ELR (cell line): ENCODE measurements around the gene HLA-DPB1.
"Not testable (repeated sequence)": the region's sequence is repeated elsewhere in the genome, so short reads cannot be mapped to it uniquely, and the experiment has no call there.

ENCODE experiments used
- DNase-seq: peaks from one replicate; pipeline ENCODE4 v3.0.0-alpha.2; 2015; ENCODE audit warnings: low read depth

HLA-DPB1 gene

DNA sequence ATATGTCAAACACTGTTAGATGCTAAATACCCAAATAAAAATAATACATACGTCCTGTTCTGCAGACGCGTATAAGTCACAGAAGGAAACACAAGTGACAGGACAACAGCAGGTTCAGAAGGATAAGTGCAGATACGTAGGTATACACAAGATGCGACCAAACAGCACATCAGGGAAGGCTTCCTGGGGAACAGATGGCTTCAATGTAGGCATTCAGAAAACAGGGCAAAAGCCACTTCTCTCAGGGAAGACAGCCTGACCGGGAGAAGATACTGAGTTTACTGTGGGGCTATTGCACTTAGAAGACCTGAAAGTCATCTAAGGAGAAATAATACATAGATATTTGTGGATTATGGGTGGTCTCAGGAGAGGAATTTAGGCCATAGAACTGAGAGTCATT, 4.2 kb upstream of the HLA-DPB1 start:
- DNase-seq, result no peak

DNA sequence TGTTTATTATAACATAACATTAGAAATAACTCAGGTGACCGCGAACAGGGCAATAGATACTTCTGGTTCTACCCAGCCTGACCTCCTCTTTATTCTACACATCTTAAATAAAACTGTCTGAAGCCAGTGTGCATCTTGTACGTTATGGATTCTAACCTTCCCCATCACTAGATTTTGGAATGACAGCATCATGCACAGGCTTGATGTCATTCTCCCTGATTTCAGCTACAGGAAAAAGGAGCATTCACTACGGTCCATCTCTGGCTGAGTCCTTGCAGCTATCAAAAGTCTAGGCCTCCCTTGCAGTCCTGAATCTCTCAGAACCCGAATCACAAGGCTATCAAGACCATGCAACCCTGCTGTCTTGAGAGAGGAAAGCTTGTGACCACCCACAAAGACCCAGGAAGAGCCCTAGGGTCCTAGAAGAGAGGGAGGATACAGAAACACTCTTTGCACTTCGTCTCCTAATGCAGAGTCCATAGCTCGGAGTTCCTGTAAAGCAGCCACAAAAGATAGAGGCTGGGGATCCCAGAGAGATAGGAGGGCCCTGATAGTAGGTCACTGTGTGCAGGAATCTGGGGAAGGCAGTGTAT, 3.2 kb upstream of the HLA-DPB1 start:
- no peak for DNase-seq

DNA sequence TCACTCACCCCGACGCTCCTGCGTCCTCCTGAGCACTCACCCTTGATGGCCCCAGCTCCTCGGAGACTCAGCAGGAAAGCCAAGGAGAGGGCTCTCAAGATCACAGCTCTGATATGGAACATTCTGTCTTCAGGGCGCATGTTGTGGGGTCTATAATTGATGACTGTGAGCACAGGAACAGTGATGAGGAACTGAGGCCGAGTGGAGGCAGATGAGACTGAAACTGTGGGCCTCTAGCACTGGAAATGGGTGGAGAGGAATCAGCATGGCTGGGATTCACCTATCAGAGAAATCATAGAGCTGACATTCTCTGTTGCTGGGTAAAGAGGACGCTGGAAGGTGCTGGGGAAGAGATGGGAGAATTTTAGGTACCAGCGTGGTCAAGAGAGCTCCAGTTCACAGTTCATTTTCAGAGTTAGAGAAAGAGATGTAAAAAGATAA, 2.3 kb upstream of the HLA-DPB1 start, which contains the start of gene HLA-DPA1:
Gene HLA-DPA1 (minus strand): TSS at position 219 of the 441 bp plus-strand sequence.
- peak; percentile 46 for DNase-seq

DNA sequence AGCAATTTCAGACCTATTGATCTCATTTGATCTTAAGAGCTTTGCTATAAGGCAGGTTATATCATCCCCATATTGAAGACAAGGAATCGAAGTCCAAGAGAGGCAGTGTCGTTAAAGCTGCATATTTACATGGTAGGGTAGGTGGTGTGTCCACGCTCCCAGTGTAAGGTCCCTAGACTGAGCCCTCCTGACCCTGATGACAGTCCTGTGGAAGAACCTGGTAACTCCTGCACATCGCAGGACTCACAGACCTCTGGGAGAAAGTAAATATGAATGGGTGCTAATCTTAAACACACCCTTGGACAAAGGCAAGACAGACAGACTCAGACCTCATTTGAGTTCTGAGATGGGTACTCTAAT, 602 bp upstream of the HLA-DPB1 start:
- DNase-seq, result no peak

DNA sequence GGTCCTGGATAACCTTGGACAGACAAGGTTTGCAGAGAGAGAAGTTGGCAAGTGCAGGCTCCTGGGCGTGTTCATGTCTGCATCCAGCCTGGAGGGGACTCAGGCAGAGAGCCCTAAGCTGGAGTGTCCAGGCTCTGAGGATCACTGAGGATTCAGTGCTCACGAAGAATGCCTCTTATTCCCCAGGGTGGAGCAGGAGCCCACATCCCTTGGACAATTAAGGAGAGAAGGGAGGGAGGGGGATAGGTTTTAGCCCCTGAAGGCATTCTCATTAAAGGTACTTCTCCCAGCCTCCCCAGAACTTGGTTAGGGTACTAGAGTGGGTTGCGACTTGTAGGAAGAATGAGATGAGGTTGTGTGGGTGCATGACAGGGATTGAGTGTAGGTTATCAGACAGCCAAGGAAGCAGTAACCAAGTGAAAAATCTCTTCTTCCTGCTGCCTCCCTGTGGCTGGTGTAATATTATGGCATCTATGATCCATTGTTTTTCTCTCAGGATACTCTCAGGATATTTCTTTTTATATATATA, 680 bp downstream of the HLA-DPB1 start:
- DNase-seq, result no peak

DNA sequence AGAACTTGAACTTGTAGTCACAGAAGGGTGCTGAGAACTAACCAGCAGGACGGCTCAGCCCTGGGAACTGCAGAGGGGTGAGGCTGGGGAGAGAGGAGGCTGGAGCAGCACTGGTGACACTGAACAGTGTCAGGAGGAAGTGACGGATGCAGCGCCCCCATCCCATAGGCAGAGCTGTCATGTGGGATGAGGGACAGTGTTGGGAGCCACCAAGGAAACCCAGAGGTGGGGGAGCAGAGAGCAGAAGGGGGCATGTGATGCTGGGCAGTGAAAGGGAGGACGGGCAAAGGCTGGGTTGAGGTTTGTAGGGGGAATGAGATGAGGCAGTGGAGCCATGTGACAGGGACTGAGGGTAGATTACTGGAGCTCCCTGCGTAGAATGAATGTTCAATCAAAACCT, 2.1 kb downstream of the HLA-DPB1 start:
- no peak for DNase-seq

DNA sequence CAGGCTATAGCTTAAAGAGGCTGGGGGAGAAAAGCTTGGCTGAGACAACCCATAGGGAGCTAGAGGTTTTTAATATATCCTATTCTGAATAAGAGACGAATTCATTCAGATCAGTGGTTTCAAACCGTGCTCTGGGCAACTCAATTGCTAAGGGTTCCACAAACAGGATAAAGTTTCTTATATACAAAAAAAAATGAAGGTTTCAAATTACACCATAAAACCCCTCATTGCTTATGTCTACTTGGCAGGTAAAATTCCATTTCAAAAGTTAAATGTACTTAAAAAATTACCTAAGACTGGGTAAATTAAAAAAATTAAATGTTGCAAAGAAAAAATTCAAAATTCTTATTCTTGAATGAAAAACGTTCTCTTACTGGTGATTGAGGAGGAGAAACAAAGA, 2.7 kb downstream of the HLA-DPB1 start:
- DNase-seq, result no peak

DNA sequence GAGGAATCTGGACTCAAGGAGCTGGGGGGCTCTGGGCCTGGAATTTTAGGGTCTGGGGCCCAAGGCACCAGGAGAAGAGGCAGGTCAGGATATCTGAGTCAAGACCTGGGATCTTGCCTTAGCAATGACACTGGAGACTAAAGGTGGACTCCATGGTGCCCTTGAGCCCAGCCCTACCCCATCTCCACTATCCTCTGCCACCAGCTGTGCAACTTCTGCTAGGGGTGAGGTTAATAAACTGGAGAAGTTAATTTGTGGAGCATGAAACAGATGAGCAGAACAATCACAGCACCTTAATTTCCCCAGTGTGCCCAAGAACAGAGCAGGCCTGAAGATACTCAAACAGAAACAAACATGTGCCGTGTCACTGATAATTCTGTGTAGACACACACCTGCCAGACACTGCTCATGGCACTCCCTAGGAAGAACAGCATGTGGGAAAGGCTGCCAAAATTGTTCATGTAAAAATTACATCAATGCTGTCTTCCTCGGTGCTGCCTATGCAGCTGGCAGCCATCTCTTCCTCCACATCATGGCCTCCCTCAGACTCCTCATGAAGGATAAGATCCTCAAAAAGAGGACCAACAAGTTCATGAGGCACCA, 3.2 kb downstream of the HLA-DPB1 start:
- no peak for DNase-seq

DNA sequence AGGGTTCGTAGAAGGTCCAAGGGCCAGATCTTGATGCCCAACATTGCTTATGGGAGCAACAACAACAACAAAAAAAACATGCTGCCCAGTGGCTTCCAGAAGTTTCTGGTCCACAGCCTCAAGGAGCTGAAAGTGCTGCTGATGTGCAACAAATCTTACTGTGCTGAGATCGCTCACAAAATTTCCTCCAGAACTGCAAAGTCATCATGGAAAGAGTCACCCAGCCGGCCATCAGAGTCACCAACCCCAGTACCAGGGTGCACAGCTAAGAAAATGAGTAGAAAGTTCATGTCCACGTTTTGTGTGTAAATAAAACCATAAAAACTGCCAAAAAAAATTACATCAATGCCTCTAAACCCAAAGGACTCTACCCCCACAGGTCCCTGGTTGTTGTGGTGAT, 3.8 kb downstream of the HLA-DPB1 start:
- DNase-seq, result no peak

DNA sequence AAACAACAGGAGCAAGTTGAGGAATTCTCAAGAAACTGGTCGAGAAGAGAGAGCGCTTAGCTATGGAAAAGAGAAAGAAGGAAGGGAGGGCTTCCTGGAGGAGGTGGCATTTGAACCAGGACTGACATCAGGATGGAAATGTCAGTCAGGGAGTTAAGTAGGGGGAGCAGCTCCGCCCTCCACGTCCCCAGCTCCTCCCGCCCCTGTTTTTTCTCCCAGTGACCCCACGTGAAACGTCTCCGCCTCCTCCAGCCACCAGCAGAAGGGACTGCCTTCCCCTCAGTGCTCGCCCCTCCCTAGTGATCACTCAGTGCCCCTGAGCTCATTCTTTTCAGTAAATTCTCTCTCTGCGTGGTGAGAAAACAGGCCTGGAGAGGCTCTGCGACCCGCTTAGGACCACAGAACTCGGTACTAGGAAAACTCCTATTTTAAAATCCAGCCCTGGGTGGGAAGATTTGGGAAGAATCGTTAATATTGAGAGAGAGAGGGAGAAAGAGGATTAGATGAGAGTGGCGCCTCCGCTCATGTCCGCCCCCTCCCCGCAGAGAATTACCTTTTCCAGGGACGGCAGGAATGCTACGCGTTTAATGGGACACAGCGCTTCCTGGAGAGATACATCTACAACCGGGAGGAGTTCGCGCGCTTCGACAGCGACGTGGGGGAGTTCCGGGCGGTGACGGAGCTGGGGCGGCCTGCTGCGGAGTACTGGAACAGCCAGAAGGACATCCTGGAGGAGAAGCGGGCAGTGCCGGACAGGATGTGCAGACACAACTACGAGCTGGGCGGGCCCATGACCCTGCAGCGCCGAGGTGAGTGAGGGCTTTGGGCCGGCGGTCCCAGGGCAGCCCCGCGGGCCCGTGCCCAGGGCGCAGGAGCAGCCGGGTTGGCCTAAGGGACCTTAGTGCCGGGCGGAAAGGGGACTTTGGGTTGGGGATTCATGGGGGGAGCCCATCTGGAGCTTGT, 4.6 kb downstream of the HLA-DPB1 start:
- DNase-seq, result peak; percentile 68

DNA sequence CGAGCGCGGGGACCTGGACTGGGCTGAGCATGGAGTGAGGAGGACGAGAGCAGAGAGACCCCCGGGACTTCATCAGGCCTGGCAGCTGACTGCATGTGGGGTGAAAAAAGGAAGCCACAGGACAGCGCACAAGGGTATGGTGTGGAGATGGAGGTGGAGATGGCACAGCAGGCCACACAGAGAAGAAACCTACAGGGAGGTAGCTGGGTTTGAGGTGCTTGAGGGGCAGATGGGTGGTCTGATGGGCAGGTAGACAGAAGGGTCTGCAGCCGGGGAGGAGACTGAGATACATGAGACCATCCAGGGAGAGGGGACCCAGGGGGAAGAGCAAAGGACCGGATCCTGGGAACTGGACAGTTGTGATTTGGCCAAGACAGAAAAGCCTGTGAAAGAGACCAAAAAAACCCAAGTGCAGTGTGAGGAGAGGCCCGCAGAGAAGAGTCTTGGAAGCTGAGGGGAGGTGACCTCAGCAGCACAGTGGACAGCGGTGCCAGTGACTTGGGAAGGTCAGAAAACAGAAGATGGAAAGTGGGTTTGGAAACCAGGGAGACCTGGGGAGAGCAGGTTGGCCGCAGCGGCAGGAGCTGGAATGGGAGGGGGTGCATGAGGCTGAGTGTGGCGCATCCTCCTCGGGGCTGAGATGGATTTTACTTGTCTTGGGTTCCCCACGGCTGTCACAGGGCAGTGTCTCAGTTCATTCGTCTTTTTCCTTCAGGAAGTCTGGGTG, 5.5 kb downstream of the HLA-DPB1 start:
- no peak for DNase-seq

DNA sequence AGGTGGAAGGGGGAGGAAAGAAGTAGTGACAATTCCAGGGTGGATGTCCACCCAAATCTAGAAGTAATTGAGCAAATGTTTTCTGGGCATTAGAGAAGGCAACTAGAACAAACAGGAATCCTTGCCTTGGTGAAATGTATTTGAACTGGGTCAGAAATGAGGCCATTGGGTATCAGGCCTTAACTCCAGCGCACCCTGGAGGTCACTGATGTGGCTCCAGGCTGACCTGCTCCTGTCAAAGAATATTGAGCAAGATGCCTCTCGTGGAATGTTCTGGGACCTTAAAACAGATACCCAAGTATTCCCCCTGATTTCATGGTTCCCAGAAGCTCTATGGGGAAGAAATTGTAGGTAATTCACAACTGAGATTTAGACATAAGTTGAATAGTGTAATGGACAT, 6.9 kb downstream of the HLA-DPB1 start:
- DNase-seq, result peak; percentile 36

DNA sequence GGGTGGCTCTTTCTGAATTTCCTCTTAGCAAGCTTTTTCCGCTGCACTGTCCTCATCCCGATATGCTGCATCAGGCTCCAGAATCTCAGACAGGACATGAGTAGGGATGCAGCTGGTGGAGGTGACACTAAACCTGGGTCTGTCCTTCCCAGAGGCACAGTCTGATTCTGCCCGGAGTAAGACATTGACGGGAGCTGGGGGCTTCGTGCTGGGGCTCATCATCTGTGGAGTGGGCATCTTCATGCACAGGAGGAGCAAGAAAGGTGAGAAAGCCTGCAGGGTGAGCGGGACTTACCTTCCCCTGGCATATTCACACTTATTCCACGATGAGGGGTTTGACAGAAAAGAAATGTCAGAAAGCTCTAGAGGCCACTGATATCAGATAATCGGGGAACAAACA, 9.8 kb downstream of the HLA-DPB1 start:
- DNase-seq, result no peak

DNA sequence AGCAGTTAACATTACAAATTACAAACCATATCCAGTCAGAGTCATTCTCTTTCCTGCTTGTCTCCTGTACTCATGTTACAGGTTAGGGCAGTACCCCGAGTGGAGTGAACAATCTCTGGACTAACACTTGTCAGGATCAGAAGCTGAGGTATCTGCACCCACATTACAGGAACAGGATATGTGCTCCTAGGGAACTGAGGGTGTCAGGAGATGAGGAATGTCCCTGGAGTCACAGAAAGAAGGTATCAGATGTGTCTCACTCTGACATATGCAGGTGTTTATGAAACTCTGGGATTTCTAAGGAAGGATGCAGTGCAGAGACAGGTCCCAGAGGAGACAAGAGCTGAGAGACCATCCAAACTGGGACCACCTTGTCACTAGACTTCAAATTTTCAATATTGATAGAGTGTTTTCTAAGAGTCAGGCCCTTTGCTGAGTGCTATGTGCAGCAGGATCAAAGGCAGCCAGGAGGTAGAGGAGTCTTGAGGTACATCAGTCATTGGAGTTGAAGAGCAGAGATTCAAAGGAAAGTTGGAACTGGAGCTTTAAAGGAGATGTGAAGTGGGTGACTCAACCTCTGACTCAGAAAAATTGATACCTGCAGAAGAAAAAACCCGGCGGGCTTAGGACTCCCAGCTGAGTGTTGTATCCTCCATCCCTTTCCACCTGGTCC, 12.6 kb downstream of the HLA-DPB1 start:
- peak; percentile 43 for DNase-seq

DNA sequence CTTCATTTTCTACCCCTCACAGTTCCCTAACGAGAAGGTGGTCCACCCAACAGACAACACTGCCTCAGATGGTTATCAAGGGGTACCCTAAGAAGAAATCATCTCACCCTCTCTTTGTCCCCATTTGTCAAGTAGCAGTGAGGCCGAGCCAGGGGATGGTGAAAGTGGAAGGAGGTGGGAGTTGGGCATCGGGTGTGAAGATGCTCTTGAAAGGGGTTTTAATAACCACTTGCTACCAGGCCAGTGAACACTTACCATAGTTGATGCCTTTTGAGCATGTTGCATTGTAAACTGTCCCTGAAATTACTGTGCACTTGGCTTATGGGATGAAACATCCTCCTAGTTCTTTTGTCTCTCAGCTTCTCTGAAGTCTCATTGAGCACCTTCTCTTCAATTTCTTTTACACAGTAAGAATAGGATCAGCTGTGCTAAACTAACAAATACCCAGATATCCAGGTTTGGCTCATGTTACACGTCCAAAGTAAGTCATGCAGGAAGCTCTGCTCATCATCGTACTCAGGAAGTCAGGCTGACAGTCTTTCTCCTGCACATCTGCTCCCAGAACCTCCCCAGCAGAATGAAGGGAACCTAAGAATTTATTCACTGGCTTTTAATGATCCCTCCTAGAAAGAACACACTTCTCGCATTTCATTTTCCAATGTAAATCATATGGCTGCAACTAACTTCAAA, 13.3 kb downstream of the HLA-DPB1 start:
- DNase-seq, result peak; percentile 15

DNA sequence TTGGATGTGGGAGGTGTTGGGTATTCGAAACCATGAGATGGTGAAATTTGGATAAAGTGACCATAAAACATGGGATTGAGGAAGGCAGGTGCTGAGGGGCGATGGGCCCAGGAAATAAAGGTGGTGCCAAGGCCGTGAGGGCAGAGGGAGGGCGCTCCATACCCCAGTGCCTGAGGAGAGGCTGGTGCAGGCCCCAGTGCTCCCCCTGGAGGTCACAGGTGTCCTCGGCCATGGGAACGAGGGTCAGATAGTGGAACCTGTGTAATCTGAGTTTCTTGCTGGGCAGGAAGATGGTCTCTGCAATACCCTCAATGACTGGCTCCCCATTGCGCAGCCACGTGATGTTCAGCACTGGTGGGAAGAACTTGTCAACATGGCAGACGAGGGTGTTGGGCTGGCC, 16.2 kb downstream of the HLA-DPB1 start:
- peak; percentile 18 for DNase-seq

DNA sequence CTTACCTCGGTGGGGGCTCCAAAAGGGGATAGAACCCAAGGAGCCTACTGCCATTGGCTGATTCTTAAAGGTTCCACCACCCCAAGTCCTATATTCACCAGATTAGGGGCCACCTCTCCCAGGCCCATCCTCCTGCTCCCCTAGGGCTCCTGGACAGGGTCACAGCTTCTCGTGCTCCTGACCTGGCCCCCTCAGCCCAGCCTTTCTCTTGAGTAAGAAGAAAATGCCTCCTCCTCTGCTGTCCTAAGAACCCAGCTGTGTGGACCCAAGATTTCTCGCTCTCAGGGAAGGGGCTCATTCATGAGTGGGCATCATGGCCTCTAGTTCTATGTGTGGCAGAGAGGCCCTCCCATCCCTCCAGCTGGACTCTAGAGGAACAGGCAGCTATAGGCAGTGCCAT, 16.6 kb downstream of the HLA-DPB1 start:
- no peak for DNase-seq

DNA sequence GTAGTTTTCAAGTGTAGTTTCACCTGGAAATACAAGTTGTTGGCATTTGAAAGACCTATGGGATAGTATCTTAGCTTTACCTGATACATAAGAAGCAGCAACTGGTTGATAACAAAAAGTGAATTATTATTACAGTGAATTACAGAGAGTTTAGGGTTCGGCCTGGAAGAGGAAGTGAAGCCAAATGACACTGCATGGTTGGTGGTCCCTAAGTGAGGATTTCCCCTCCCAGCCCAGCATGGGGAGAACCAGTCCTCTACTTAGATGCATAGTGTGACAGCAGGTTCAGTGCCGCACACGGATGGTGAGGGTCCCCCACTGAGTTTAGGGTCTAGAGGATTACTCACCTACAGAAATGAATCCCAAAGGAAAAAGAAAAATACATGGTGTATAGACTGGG, 18.1 kb downstream of the HLA-DPB1 start:
- no peak for DNase-seq

DNA sequence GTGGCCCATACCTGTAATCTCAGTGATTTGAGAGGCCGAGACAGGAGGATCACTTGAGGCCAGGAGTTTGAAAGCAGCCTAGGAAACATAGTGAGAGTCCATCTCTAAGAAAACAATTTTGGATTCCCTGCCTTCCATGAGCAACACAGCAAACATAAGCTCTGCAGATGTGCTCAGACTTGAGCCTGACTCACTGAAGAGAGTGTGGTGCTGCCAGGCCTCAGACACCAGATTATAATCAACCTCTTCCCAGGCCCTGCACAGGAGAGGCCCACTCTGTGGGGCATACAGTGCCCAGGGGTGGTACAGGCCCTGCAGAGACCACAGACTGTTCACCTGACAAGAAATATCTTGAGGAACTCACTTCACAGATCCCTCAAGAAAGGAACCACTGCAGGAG, 19.9 kb downstream of the HLA-DPB1 start:
- no peak for DNase-seq

DNA sequence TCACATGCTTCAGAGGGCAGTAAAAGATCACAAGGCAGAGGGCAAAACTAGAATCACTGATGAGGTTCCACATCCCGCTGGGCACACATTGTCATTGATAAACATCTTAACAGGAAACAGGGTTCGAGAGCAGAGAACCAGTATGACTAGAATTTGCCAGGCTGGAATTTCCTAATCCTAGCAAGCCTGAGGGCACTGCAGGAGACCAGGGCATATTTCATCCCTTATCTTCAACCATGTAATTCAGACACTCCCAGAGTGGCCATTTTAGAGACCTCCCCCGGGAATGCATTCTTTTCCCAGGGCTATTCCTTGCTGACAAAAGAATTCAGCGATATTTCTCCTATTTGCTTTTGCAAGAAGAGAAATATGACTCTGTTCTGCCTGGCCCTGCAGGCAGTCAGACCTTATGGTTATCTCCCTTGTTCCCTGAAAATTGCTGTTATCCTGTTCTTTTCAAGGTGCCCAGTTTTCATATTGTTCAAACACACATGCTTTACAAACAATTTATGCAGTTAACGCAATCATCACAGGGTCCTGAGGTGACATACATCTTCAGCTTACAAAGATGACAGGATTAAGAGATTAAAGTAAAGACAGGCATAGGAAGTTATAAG, 25.4 kb downstream of the HLA-DPB1 start:
- not testable (repeated sequence) for DNase-seq
